Sciatic nerve (tissue), 2 donors: ENCODE data around the gene PRDX6. TPM values are rescaled to one million over a fixed set of nuclear protein-coding genes. Genes with fewer than 3 reads are reported as not detected.
A peak's percentile ranks its signal among the peaks of the same experiment; 100 is the strongest.
"Not testable (repeated sequence)": the region's sequence is repeated elsewhere in the genome, so short reads cannot be mapped to it uniquely, and the experiment has no call there.

Experiments used
- ATAC-seq: fragments of 200-7000 bp; cut with Tn5 transposase; one replicate; pipeline ENCODE4 v1.9.1; 2020; ENCODE audit warnings: mild to moderate bottlenecking, moderate library complexity
- DNase-seq: peaks from one replicate; pipeline ENCODE4 v3.0.0-alpha.2; 2020; ENCODE audit warnings: low spot score
- intact Hi-C: fragments of 100-400 bp; cut with DNase I; formaldehyde crosslinking; loops from one replicate; pipeline ENCODE4 v1.14.2; 2022
- total RNA-seq: library from RNA; stranded (reverse); fragmentation: NEBNext Ultra II Directional; extraction: Animal tissue kit (Norgen Biotek cat#: 25700); gene quantifications from one replicate; pipeline ENCODE4 v1.2.1, GENCODE V29; 2021
- donor health status: DM: no; HTN: no; CAD: no.
- donor health status: DM: no; HTN: no; CAD: no.

Gene PRDX6
- total RNA-seq, 1 donor from 2014 or later = 184 TPM

- intact Hi-C loops = no loop called here
- DNase-seq = no peak
- peak; percentile 22 for ATAC-seq
Observed at GRCh38 chr1:173489149-173489600, 12.0 kb downstream of the PRDX6 start.

- DNase-seq = no peak
- ATAC-seq = no peak
- intact Hi-C loops = no loop called here
Observed at GRCh38 chr1:173489929-173490328, 12.8 kb downstream of the PRDX6 start.

- intact Hi-C loops = no loop called here
- DNase-seq = no peak
Observed at GRCh38 chr1:173491508-173491907, 14.4 kb downstream of the PRDX6 start.

DNA sequence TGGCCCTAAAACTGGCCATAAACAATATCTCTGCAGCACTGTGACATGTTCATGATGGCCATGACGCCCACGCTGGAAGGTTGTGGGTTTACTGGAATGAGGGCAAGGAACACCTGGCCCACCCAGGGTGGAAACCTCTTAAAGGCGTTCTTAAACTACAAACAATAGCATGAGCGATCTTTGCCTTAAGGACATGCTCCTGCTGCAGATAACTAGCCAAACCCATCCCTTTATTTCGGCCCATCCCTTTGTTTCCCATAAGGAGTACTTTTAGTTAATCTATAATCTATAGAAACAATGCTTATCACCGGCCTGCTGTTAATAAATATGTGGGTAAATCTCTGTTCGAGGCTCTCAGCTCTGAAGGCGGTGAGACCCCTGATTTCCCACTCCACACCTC lies 16.0 kb downstream of the PRDX6 start:
- not testable (repeated sequence) for DNase-seq, ATAC-seq

More at GRCh38 chr1:173491508-173491907, 14.4 kb downstream of the PRDX6 start:
- ATAC-seq = no peak

GRCh38 chr1:173495609-173496267 lies 18.6 kb downstream of the PRDX6 start:
- ATAC-seq = no peak
- DNase-seq = no peak
- intact Hi-C loops = no loop called here

More for the DNA sequence above, 16.0 kb downstream of the PRDX6 start:
- intact Hi-C loops = not testable (repeated sequence)

- DNase-seq (no peak), ATAC-seq (no peak)
- intact Hi-C loops = no loop called here
Observed at GRCh38 chr1:173496757-173497320, 19.7 kb downstream of the PRDX6 start.

- DNase-seq (no peak), ATAC-seq (no peak)
- intact Hi-C loops = no loop called here
Observed at GRCh38 chr1:173499729-173500128, 22.6 kb downstream of the PRDX6 start.

GRCh38 chr1:173502104-173502503 lies 25.0 kb downstream of the PRDX6 start:
- ATAC-seq (no peak), DNase-seq (no peak)
- intact Hi-C loops = no loop called here

DNA sequence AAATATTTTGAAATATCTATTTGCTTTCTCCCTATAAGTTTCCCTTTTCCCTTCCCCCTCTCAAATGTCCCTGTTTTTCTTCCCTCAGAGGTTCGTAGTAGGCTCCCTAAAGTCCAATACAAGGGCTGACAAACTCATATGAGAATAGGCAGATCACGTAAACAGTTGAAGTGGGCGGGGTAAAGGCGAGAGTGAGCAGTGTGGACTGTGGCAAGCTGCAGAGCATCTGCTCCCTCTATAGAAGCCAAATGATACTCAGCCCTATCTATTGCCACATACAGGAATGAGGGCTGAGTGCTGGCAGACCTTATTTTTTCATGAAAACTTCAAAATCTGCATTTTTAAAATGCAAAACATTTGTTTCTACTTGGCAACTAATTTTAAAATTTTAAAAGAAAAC lies 26.3 kb downstream of the PRDX6 start:
- ATAC-seq (no peak), DNase-seq (no peak)
- intact Hi-C loops = no loop called here

GRCh38 chr1:173504268-173504667 lies 27.1 kb downstream of the PRDX6 start:
- intact Hi-C loops = no loop called here
- no peak for DNase-seq
- no peak for ATAC-seq

- intact Hi-C loops = no loop called here
- no peak for DNase-seq
- no peak for ATAC-seq
Observed at GRCh38 chr1:173505391-173505790, 28.3 kb downstream of the PRDX6 start.

- intact Hi-C loops = no loop called here
- ATAC-seq (no peak), DNase-seq (no peak)
Observed at GRCh38 chr1:173506437-173506836, 29.3 kb downstream of the PRDX6 start.

DNA sequence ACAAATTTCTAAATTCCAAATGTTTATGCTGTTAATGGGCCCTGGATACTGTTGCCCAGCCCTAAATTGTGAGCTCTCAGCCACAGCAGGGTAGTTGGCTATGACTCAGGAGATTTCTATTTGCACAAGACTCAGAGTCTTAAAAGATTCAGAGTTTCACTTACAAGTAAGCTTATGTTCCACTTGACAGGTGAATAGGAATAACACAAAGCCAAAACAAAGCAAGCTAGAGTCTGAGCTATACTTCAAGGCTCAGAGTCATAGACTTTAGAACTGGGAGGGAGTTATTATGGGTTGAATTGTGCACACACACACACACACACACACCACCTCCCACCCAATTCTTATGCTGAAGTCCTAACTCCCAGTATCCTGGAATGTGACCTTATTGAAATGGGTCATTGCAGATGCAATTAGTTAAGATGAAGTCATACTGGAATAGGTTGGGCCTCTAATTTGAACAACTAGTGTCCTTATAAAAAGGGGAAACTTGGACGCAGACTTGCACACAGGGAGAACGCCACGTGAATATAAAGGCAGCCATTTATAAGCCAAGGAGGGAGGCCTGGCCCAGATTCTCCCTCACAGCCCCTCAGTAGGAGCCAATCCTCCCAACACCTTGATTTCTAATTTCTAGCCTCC lies 30.2 kb downstream of the PRDX6 start:
- ATAC-seq (no peak), DNase-seq (no peak)
- intact Hi-C loops = no loop called here

- no peak for ATAC-seq
- no peak for DNase-seq
- intact Hi-C loops = no loop called here
Observed at GRCh38 chr1:173507847-173508209, 30.7 kb downstream of the PRDX6 start.

GRCh38 chr1:173508541-173508940 lies 31.4 kb downstream of the PRDX6 start:
- intact Hi-C loops = no loop called here
- no peak for ATAC-seq
- DNase-seq = no peak

DNA sequence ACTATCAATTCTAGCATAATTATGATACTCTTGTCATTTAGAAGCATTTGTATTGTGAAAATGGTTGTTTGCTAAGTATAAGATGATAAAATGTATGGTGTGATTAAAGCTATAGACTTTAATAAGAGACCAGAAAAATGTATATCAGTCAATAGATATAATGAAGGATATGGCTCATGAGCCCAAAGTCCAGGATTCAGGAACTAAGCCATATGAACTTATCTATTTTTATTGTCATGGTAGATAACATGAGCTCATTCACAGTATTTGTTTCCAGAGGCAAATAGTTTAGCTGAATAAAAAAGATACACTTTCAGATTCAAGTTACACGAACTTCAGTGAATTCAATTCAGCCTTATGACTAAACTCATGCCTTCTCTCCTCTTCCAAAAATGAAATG lies 32.7 kb downstream of the PRDX6 start:
- DNase-seq (no peak), ATAC-seq (no peak)
- intact Hi-C loops = no loop called here

- ATAC-seq, intact Hi-C loops, DNase-seq: not testable (repeated sequence)
Observed at GRCh38 chr1:173514503-173514902, 37.4 kb downstream of the PRDX6 start.

DNA sequence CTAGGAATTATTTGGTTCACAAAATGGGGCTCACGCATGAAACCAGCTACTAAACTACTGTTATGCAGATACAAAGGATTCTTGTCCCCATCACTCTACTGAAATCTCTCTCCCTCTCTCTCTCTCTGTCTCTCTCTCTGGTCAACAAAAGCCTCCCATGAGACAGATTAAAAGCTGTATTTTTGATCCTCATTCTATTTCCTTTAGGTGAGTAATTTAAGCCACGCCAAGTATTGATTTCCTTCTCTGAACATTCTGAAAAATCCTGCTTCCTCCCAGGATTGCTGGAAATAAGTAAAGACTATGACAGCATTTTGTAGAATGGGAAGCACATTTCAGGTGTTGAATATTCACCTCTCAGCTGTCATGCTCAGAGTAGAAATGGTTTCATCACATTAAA lies 43.7 kb downstream of the PRDX6 start:
- intact Hi-C loops = no loop called here
- DNase-seq = no peak
- ATAC-seq = no peak

- ATAC-seq = no peak
- DNase-seq = no peak
- intact Hi-C loops = no loop called here
Observed at GRCh38 chr1:173523329-173523728, 46.2 kb downstream of the PRDX6 start.

- ATAC-seq (no peak), DNase-seq (no peak)
- intact Hi-C loops = no loop called here
Observed at GRCh38 chr1:173525926-173526325, 48.8 kb downstream of the PRDX6 start.
